Measurements from ENCODE around the gene RAPGEF1.

RAPGEF1 gene

GRCh38 chr9:131724683-131725082 lies 15.2 kb downstream of the RAPGEF1 start:
- no peak for DNase-seq (ENCODE audit: low read depth, low spot score)
- no peak overlapping the region for H3K4me3 ChIP-seq (ENCODE audit: low read depth, low read length)
- no peak for TF ChIP-seq CTCF (IDR thresholded peaks at IDR 0.05; ENCODE audit: low read depth, low read length)
- in situ Hi-C loops (cut with HindIII; ENCODE audit: low sequenced_read_pairs): no loop called here

- no peak for TF ChIP-seq CTCF (IDR thresholded peaks at IDR 0.05; ENCODE audit: low read depth, low read length)
- in situ Hi-C loops (cut with HindIII; ENCODE audit: low sequenced_read_pairs): no loop called here
- no peak for DNase-seq (ENCODE audit: low read depth, low spot score)
- no peak overlapping the region for H3K4me3 ChIP-seq (ENCODE audit: low read depth, low read length)
Observed at GRCh38 chr9:131723632-131724031, 16.2 kb downstream of the RAPGEF1 start.

DNA sequence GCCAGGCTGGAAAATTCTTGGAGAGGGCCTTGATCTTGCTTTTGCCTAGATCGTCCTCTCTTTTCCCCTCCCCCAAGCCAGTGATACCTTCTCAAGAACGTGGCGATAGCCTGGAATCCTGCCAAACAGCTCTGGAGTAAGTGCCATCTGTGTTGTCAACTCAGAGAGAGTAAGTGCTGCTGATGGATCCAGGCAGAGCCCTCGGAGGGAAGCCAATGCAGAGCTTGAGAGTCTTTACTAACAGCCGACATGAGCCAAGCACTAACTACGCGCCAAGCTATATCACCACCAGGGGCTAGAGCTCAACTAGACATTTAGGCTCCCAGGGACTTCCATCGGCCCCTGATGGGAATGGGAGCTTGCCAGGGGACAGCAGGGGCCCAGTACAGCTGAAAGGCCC lies 17.6 kb downstream of the RAPGEF1 start:
- no peak for DNase-seq (ENCODE audit: low read depth, low spot score)
- in situ Hi-C loops (cut with HindIII; ENCODE audit: low sequenced_read_pairs): no loop called here
- H3K4me3 ChIP-seq (ENCODE audit: low read depth, low read length): no peak overlapping the region

DNA sequence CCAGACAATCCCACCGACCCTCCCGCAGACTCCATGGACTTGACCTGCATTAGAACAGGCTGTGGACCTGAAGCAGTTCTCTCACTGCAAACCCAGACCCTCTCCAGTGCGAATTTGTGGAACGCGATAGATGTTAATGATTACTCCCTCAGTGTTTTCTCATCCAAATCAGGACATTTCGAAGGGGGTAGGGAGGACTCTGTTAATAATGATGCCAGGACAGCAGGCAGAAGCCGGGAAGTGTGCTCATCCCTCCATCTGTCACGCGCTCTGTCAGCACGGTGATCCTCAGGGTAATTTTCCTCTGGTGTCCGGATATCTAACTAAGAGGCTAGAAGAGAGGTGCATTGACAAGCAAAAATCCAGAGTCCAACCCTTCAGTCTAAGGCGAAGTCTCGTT lies 18.8 kb downstream of the RAPGEF1 start:
- H3K4me3 ChIP-seq (ENCODE audit: low read depth, low read length): no peak overlapping the region
- in situ Hi-C loops (cut with HindIII; ENCODE audit: low sequenced_read_pairs): no loop called here
- no peak for TF ChIP-seq CTCF (IDR thresholded peaks at IDR 0.05; ENCODE audit: low read depth, low read length)
- DNase-seq (ENCODE audit: low read depth, low spot score): no peak

More for the DNA sequence above, 17.6 kb downstream of the RAPGEF1 start:
- no peak for TF ChIP-seq CTCF (IDR thresholded peaks at IDR 0.05; ENCODE audit: low read depth, low read length)

GRCh38 chr9:131720330-131720729 lies 19.5 kb downstream of the RAPGEF1 start:
- no peak overlapping the region for H3K4me3 ChIP-seq (ENCODE audit: low read depth, low read length)
- no peak for DNase-seq (ENCODE audit: low read depth, low spot score)
- no peak for TF ChIP-seq CTCF (IDR thresholded peaks at IDR 0.05; ENCODE audit: low read depth, low read length)
- in situ Hi-C loops (cut with HindIII; ENCODE audit: low sequenced_read_pairs): no loop called here

- TF ChIP-seq CTCF (IDR thresholded peaks at IDR 0.05; ENCODE audit: low read depth, low read length): no peak
- in situ Hi-C loops (cut with HindIII; ENCODE audit: low sequenced_read_pairs): no loop called here
- DNase-seq (ENCODE audit: low read depth, low spot score): no peak
- H3K4me3 ChIP-seq (ENCODE audit: low read depth, low read length): no peak overlapping the region
Observed at GRCh38 chr9:131719262-131719908, 20.5 kb downstream of the RAPGEF1 start.
